Ovary (tissue), 3 donors: ENCODE results near the gene BMP2K.

Source experiments
- CTCF ChIP-seq, 3 donors: fragments of 450-650 bp in 2 of 3; fragments of 200-600 bp in 1 of 3; IDR thresholded peaks; one replicate each; pipeline versions ENCODE4 v1.5.1 to v1.8.0; 2016 to 2022; ENCODE audit warnings: antibody characterized with exemption in 3 of 3, mild to moderate bottlenecking in 1 of 3
- EP300 ChIP-seq: sonication (generic); formaldehyde crosslinking; IDR thresholded peaks from one replicate; pipeline ENCODE4 v1.6.1; 2017; ENCODE audit warnings: antibody characterized with exemption
- donor health status: DM: no; HTN: no; CAD: no.

- TF ChIP-seq CTCF (IDR thresholded peaks at IDR 0.05), result no peak
- no peak for TF ChIP-seq EP300
Measured at GRCh38 chr4:78788007-78788889, 12.1 kb downstream of the BMP2K start.
